GM18508 (cell line): ENCODE data around the gene ZNF575.

Experiments used
- ATAC-seq: cut with Tn5 transposase; IDR thresholded peaks from one replicate; pipeline ENCODE4 v1.9.1; 2021; ENCODE audit warnings: moderate number of reproducible peaks; ENCODE audit not compliant: insufficient read depth, unreplicated experiment

ZNF575 gene

GRCh38 chr19:43569657-43570056, 36.7 kb downstream of the ZNF575 start:
- ATAC-seq: no peak

- no peak for ATAC-seq
Observed at GRCh38 chr19:43570174-43570791, 37.3 kb downstream of the ZNF575 start.

- ATAC-seq: no peak
Observed at GRCh38 chr19:43572171-43572588, 39.2 kb downstream of the ZNF575 start.

GRCh38 chr19:43574424-43575155, 41.6 kb downstream of the ZNF575 start:
- no peak for ATAC-seq

- ATAC-seq: peak; percentile 72
Observed at GRCh38 chr19:43575156-43575950, 42.4 kb downstream of the ZNF575 start, which contains the start of the genes PINLYP and XRCC1. TSS of gene PINLYP (plus strand) at chr19:43575801. CDS start at chr19:43577192, 1,391 bp downstream. TSS of gene XRCC1 (minus strand) at chr19:43575527. CDS start at chr19:43575458, 69 bp downstream.

GRCh38 chr19:43575955-43576878, 43.2 kb downstream of the ZNF575 start:
- no peak for ATAC-seq

GRCh38 chr19:43578787-43579186, 45.8 kb downstream of the ZNF575 start:
- ATAC-seq: no peak

- ATAC-seq: no peak
Observed at GRCh38 chr19:43581467-43581866, 48.5 kb downstream of the ZNF575 start.

GRCh38 chr19:43582495-43582894, 49.5 kb downstream of the ZNF575 start:
- ATAC-seq: no peak

- no peak for ATAC-seq
Observed at GRCh38 chr19:43584484-43584883, 51.5 kb downstream of the ZNF575 start.
